GM18873 (cell line): ENCODE results near the gene OR4E2.
"Not testable (repeated sequence)": the region's sequence is repeated elsewhere in the genome, so short reads cannot be mapped to it uniquely, and the experiment has no call there.

Experiments used
- ATAC-seq: cut with Tn5 transposase; IDR thresholded peaks from one replicate; pipeline ENCODE4 v1.9.1; 2021; ENCODE audit warnings: mild to moderate bottlenecking, moderate library complexity, moderate number of reproducible peaks; ENCODE audit not compliant: unreplicated experiment, low FRiP score

Gene OR4E2, protein sequence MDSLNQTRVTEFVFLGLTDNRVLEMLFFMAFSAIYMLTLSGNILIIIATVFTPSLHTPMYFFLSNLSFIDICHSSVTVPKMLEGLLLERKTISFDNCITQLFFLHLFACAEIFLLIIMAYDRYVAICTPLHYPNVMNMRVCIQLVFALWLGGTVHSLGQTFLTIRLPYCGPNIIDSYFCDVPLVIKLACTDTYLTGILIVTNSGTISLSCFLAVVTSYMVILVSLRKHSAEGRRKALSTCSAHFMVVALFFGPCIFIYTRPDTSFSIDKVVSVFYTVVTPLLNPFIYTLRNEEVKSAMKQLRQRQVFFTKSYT

DNA sequence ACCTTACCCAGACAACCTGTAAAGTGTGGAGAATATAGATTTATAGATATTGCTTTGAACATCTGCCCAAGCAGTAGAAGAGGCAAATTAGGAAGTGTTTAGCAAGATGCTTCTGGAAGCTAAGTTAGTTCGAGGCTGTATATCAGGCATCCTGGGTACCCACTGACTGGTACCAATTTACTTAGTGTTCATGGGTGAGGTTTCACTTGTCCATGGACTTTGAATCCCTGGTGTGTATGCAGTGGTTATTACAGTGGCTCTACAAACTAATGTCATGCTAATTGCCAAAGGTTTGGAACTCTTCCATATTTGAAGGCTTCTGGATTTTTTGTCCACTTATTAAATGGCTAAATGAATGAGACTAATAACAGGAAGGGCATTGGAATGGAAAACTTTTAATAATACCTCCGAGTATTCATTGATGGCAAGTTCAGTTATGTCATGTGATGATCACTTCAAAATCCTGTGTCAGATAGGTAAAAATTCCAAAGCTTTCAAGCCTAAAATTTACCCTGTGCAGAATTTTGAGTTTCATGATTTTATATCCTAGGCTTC lies at the start of gene OR4E2:
Gene OR4E2 (plus strand): TSS at position 505 of the 555 bp plus-strand sequence. CDS start 11,248 bp downstream, outside the sequence.
- no peak for ATAC-seq

DNA sequence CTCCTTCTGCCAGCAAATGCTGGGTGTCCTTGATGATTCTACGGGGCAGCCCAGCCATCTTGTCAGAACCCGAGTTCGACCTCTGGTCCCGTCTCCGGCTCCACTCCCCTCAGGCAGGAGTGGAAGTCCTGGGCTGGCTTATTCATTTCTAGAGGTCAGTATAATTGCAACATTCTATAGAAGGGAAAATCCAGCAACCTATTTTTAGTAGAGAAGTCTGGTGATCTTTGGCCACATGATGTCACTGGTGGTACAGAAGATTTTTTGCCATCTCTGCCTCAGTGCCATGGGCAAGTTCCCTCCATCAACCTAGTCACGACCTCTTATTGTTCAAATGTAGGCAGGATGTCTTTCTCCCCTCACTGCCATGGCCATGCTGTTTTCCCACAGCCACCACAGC lies 41.3 kb upstream of the OR4E2 start:
- no peak for ATAC-seq

DNA sequence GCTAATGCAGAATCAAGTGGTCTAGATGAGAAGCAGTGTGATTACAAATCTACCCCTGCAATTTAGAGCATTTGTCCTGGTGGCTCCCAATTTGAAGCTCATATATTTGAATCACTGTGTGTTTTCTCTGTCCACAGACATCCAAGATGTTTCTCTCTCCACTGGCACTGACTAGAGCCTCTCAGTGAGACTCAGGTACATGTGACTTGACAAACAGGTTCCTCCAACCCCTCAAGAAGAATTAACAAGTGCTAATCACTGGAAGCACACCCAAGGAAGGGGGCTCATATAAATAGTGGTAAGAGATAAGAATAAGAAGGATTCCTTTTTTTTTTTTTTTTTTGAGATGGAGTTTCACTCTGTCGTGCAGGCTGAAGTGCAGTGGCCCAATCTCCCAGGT lies 39.4 kb upstream of the OR4E2 start:
- no peak for ATAC-seq

DNA sequence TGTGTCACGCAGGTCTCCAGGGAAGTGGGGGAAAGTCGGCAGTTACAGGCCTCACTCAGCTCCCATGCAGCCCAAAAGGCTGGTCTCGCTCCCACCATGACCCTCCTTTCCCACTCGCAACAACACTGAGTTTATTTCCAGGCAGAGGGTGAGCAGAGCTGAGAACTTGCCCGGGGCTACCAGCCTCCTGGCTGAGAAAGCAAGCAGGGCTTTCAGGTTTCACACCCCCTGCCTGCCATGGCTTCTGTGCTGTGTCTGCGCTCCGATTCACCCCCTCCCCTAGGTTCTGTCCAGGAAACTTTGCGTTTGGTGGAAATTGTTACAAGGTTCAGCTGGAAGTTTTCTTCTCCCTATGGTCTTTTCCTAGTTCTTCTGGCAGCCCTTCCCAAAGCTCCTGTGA lies 36.0 kb upstream of the OR4E2 start:
- no peak for ATAC-seq

DNA sequence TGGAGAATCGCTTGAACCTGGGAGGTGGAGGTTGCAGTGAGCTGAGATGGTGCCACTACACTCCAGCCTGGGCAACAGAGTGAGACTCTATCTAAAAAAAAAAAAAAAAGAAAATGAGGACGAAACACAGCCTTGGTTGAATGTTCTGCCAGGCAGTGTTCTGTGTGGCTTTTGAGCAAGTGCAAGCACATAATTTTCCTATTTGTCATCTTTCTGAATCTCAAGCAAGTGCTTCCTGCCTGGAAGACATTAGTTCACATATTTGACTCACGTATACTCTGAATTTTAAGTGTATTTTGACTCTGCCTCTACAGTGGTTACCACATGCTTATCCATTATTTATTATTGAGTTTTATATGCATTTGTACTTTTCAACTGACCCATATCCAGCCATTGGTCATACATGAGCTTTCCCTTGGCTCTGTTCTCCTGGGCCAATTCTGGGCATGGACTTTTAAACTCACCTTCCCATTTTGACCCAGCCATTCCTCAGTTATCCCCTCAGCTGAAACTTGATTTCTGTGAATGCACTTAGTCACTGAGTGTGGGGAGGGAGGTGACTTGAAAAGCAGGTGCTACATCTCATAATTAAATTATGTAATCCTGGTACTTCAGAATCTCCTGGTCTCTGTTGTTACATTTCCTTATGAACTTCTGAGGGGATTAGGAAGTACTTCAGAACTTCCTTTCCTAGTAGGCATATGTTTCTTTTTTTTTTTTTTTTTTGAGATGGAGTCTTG lies 27.0 kb upstream of the OR4E2 start:
- no peak for ATAC-seq

DNA sequence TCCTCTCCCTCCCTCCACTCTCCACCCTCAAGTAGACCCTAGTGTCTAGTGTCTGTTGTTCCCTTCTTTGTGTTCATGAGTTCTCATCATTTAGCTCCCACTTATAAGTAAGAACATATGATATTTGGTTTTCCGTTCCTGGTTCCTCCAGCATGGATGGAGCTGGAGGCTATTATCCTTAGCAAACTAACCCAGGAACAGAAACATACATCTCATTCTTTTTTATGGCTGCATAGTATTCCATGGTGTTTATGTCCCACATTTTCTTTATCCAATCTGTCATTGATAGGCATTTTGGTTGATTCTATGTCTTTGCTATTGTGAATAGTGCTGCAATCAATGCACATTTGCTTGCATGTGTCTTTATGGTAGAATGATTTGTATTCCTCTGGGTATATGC lies 23.1 kb upstream of the OR4E2 start:
- ATAC-seq: not testable (repeated sequence)

DNA sequence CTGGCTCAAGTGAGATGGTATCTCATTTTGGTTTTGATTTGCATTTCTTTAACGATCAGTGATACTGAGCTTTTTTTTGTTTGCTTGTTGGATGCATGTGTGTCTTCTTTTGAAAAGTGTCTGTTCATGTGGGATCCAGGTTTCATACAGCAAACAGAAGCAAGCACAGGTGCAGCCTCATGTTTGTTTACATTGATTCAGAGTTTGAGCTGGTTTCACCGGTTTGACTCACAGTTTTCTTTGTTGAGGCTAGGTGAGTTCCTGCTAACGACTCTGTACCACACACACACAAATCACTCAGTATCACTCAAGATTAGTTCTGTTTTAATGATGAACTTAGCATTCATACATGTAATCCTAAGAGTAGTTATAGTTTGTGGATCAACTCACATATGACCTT lies 22.6 kb upstream of the OR4E2 start:
- no peak for ATAC-seq

DNA sequence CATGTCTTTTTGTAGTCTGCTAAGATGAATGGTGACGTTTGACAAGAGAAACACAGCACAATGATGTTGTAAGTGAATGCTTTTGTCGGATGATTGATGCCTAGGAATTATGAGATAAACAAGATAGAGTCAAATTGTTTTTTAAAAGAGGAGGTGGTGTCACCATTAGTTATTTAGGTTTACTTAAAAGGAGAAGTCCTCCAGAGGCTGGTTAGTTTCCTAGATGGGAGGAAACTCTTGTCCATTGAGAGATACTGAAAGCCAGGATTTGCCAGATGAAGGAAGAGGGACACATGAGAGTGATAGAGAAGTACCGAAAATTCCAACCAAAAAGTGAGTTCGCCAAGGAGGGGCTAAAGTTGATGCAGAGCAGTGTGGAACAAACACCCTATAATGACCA lies 18.8 kb upstream of the OR4E2 start, which contains the start of gene OR10G2:
Gene OR10G2 (minus strand): TSS at position 101 of the 400 bp plus-strand sequence. CDS start 98 bp downstream, at position 3.
- no peak for ATAC-seq

DNA sequence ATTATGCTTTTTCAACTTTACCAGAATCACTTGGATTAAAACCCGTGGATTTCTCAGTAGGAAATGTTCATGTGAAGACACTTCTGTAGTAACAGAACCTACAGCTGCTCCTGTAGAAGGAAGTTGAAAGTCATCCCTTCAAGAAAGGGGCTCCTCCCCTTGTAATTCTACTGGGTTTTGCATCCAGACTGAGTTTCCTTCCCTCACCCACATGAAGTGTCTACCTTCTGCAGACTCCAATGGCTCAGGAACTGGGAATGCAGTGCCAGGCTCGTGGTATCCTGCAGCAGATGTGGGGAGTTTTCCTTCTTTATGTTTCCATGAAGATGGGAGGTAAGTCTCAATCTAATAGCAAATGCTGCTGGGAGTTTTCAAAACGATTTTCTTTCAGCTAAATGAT lies 11.0 kb upstream of the OR4E2 start:
- ATAC-seq: no peak

DNA sequence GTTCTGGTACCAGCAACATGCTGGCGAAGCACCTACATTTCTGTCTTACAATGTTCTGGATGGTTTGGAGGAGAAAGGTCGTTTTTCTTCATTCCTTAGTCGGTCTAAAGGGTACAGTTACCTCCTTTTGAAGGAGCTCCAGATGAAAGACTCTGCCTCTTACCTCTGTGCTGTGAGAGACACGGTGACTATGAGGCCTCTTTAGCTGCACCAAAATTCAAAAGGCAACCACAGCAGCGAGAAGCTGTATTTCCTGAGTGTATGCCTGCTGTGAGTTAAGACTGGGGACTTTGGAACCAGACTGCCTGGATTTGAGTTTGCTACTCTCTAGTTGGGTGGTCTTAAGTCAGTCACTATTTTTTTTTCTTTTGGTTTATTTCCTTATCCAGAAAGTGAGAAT lies 10.2 kb upstream of the OR4E2 start:
- no peak for ATAC-seq

DNA sequence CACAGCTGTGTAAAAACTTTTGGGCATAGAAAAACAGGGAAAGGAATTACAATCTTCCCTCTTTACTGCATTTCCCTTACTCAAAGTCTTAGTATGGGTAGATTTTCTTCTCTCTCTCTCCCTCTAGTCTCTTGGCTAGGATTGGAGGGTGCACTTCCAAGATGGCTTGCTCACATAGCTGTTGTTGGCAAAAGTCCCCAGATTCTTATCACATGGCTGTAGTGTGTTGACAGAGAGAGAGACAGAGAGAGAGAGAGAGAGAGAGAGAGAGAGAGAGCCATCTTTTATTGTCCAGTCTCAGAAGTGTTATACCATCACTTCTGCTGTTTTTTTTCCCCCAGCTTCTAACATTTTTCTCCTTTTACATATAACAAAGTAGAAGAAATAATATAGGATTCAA lies 6.3 kb upstream of the OR4E2 start:
- no peak for ATAC-seq

DNA sequence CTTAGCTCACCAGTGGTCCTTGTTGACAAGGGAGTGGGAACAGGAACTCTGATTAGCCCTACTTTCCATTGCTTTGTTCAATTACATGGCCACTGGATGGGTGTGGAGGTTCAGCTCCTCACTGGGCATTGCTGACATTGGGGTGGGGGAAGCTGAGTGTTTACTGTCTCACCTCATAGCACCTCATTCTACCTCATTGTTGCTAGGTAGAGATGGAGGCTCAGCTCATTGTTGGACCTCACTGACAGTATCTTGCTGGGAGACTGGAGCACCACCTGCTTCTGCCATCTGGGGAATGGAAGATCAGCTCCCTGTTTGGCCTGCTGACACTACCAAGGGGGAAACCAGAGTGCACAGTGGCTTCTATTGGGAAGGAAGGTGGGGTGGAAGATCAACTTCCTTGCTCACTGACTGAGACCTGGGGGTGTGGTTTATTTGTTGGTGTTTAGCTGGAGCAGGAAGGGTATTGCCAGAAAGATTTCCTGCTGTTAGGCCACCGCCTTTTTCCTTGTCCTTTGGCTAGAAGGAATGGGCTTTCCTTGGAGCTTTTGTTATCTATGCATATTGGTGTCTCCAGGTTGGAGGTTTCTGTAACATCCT lies 1.3 kb upstream of the OR4E2 start:
- no peak for ATAC-seq

DNA sequence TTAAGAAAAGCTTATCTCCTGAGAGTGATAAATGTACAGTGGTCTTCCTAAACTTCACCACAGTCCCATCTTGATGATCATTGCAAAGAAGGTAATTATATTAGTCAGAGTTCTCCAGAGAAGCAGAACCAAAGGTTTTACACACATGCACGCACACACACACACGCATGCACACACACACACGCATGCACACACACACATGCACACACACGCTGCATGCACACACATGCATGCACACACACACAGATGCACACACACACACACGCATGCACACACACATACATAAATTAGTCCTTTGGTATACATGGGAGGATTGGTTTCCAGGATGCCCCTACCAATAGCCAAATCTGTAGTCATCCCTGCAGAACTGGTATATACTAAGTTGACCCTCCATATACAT lies 580 bp downstream of the OR4E2 start:
- ATAC-seq: no peak

DNA sequence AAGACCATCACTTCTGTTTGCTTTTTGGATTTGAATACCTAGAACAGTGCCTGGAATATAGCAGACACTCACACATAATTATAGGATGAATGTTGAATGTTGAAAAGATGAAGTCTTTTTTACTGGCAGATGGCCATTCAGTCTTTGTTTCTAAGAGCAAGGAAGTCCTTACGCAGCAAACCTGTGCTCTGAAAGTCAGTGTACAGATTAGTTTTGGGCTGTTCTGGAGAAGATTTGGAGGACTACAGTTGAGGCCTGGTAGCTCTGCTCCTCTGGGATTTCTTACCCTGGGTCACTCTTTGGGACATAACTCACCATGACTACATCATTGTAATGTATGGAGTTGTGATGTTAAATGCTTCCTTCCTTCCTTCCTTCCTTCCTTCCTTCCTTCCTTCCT lies 3.3 kb downstream of the OR4E2 start:
- ATAC-seq: no peak

DNA sequence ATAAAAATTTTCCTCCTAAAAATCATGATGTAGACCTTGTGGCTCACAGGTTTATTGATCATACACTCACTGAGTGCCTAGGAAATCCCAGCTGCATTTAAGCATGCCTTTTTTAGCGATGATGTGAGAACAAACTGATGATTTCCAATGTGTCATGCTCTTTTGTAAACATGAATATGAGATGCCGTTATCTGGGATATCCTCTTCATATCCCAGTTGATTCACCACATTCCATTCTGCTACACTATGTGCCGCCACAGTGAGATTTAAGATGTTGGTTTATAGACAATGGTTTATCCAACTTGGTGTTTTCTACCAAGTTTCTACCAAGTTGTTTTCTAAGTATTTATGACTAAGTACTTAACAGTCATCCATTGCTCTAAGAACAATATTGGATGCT lies 14.7 kb downstream of the OR4E2 start:
- ATAC-seq: no peak

DNA sequence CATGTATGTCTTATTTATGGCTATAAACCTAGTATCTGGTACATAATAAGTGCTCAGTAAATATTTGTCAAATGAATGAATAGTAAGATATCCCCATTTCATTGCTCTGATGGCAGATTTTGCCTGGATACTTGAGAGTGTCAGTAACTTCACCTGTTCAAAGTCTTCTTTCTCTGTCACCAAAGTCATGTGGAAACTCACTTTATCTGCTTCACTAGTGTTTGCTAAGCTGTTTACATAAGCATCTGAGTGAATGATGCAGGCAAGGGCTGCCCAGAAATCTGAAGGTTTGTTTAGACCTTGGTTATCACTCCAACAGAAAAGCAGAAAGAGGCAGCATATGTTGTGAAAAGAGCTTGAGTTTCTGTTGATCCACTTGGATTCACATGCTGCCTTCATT lies 15.6 kb downstream of the OR4E2 start:
- ATAC-seq: no peak

DNA sequence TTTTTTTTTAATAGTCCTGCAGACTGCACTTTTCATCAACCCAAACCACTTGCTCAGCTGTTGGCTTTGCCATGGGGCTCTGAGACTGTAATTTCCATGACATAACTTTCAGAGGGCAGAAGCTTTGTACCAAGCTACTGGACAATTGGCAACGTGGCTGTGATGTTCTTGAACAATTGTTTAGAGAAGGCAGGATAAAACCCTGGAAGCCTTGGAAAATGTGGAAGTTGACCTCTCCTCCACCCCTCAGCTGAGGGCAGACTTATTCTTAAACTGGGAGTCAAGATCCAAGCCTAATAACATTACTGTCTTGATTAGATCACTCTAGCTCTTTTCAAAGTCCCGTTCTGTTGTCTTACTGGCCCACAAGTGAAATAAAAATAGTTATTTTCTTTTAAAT lies 17.7 kb downstream of the OR4E2 start:
- no peak for ATAC-seq

DNA sequence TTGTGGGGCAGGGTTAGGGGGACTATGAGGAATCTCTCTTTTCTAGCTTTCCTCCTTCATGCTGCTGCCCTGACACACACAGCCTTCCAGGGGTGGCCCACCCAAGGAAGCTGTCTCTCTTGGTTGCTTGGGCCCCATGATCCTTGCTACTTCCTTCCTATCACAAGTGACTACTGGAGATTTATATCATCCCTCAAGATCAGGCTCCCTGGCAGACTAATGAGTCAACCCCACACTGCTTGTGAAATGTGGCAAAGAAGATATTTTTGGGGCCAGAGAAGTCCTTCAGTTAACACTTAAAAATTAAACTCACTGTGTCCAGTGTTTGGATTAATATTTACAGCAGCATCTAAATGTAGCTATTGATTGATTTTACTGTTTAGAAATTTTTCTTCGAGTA lies 18.5 kb downstream of the OR4E2 start:
- no peak for ATAC-seq

DNA sequence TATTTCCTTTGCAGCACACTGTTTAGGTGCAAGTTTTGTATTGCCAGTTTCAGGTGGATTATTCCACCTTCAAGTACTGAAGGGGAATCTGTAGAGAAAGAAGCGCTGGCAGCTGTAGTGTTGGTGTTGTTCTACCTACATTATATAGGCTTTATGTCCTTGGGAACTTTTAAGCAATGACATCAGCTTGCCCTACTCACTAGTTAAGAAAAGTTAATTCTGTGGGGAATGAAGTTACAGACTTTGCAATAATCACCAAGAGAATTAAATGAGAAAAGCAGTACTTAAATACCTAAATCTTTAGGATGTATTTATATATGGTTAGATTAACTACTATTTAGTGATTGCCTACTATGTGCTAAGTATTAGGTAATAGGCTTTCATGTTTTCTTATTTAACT lies 20.1 kb downstream of the OR4E2 start, which contains the start of gene OR4E1:
Gene OR4E1 (minus strand): TSS at position 101 of the 400 bp plus-strand sequence. CDS start 2,883 bp downstream, outside the sequence.
- no peak for ATAC-seq

DNA sequence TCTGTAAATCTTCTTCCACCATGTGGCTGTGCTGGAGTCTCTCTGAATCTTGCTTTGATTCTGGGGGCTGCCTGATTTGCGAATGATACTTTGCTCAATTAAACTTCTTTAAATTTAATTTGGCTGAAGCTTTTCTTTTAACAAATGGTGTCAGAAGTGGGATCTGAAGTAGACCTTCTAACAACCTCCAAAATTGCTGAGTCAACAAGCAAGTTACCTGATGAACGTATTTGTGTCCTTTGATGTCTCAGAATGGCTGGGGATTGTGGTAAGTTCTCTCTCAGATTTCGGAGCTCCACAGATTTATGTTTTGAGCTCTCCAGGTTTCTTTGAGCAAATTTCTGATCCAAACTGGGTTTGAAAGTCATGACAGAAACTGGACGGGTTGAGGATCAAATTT lies 21.9 kb downstream of the OR4E2 start:
- ATAC-seq: no peak

DNA sequence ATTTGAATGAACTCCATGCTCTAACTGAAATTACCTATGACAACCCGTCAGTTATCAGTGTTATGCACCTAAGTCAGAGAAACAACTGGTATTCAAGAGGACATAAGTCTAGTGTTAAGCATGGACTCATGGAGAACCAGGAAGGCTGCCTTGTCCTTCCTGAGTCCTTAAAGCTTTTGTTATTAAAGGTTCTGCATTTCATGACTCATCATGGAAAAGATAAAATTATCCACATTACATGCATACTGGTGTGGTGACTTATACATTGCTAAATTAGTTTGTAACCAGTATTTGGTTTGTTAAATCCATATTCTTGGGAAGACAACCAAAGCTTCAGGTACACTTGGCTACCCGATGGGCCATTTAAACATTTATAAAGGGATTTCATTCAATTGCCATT lies 26.4 kb downstream of the OR4E2 start:
- ATAC-seq: no peak
